ENCODE measurements around the gene CDC25B. TPM values are rescaled to one million over a fixed set of nuclear protein-coding genes. Genes with fewer than 3 reads are reported as not detected.
A peak's percentile ranks its signal among the peaks of the same experiment; 100 is the strongest.

The CDC25B gene
- total and polyA plus RNA-seq, 2 experiments from 2014 or later = 18.2 to 20.1 TPM

DNA sequence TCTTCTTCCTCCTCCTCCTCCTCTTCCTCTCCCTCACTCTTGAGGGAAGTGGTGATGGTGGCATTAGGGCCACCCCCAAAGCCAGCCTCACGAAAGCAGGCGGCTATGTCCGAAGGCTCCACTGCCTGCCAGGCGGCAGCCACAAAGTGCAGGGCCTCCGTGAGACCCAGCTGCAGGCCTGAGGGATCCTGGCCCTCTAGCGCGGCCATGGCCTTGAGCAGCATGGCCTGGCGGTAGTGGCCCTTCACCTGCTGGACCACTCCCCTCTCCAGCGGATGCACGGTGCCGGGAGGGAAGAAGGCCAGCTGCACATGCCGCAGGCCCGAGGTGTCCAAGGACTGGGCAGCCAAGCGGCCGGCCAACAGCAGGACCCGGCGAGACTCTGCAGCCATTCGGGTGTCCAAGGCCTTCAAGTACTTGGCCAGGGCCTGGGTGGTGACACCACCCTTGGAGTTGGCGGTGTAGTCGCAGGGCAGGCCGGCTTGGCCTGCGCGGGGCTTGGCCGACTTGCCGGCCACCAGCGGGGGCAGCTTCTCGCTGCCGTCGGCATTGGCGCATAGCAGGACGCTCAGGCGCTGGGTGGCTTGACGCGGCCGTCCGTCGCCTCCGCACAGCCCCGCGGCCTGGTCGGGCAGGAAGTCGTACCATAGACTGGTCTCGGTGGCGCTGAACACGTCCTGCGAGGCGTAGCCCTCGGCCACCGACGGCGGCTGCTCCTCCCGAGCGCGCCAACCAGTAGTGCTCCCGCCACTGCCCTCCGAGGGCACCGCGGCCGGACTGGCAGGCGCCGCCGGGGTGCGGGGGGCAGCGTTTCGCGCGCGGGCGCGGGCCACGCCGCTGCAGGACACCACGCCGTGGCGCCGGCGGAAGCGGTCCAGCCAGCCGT lies 10.6 kb upstream of the CDC25B start:
- TF ChIP-seq EZH2phosphoT487 (IDR thresholded peaks at IDR 0.05; ENCODE audit: insufficient read depth, low read depth) = no peak
- no peak for TF ChIP-seq EZH2 (IDR thresholded peaks at IDR 0.05; ENCODE audit: insufficient read depth, poor library complexity, severe bottlenecking)
- H2AFZ ChIP-seq = no peak overlapping the region

GRCh38 chr20:3786126-3786484 lies 10.0 kb upstream of the CDC25B start:
- Histone ChIP-seq H3K4me1 (ENCODE audit: insufficient read depth) (peaks cover 18% of the 10 kb centered on the region), H4K20me1 (ENCODE audit: insufficient read depth) (no peaks in the 10 kb centered on the region; the same call in 1 of the 2 replicates), H3K9ac (peak overlapping the region; percentile 75), H3K36me3 (ENCODE audit: low read depth) (no peaks in the 10 kb centered on the region; the same call in 1 of the 2 replicates), H3K9me3 (ENCODE audit: low read depth) (no peaks in the 10 kb centered on the region), H3K27ac (peak overlapping the region; percentile 54), H3K79me2 (ENCODE audit: insufficient read depth) (peaks cover 38% of the 10 kb centered on the region), H3K4me2 (ENCODE audit: unreplicated experiment) (peak overlapping the region; percentile 79), H3K4me3 (peak overlapping the region; percentile 83), H3K27me3 (replicated peaks; ENCODE audit: insufficient read depth) (no peaks in the 10 kb centered on the region), H2AFZ (no peak overlapping the region), H3F3A (ENCODE audit: insufficient read depth) (peaks cover 18% of the 10 kb centered on the region), H3K9me2 (ENCODE audit: insufficient read depth) (no peaks in the 10 kb centered on the region)
- in situ Hi-C loops (cut with MboI) = no loop called here
- WGBS, 2 experiments (ENCODE audit: low coverage in 1 of 2, low lambda C conversion rate in 2 of 2, missing lambda C conversion rate in 2 of 2) = 1 to 2% methylated on average over 24 to 32 of the region's 35 CpGs
- DNase-seq = peak; percentile 83
- no peak for TF ChIP-seq EZH2 (IDR thresholded peaks at IDR 0.05; ENCODE audit: insufficient read depth, poor library complexity, severe bottlenecking)
- no peak for TF ChIP-seq EZH2phosphoT487 (IDR thresholded peaks at IDR 0.05; ENCODE audit: insufficient read depth, low read depth)

More for the DNA sequence above, 10.6 kb upstream of the CDC25B start:
- no peaks in the 10 kb centered on the region for H3K9me2 ChIP-seq (ENCODE audit: insufficient read depth)
- H3K4me2 ChIP-seq (ENCODE audit: unreplicated experiment) = peak overlapping the region; percentile 79
- H3K4me1 ChIP-seq (ENCODE audit: insufficient read depth) = peaks cover 18% of the 10 kb centered on the region
- peaks cover 38% of the 10 kb centered on the region for H3K79me2 ChIP-seq (ENCODE audit: insufficient read depth)
- peak overlapping the region; percentile 54 for H3K27ac ChIP-seq
- no peaks in the 10 kb centered on the region; the same call in 1 of the 2 replicates for H3K36me3 ChIP-seq (ENCODE audit: low read depth)
- H3K27me3 ChIP-seq (replicated peaks; ENCODE audit: insufficient read depth) = no peaks in the 10 kb centered on the region
- no peaks in the 10 kb centered on the region; the same call in 1 of the 2 replicates for H4K20me1 ChIP-seq (ENCODE audit: insufficient read depth)
- DNase-seq = peak; percentile 61
- 6 to 7% methylated on average over 64 to 65 of the region's 79 CpGs for WGBS, 2 experiments (ENCODE audit: low coverage in 1 of 2, low lambda C conversion rate in 2 of 2, missing lambda C conversion rate in 2 of 2)
- peak overlapping the region; percentile 75 for H3K9ac ChIP-seq
- H3K9me3 ChIP-seq (ENCODE audit: low read depth) = no peaks in the 10 kb centered on the region
- H3F3A ChIP-seq (ENCODE audit: insufficient read depth) = peaks cover 24% of the 10 kb centered on the region
- peak overlapping the region; percentile 83 for H3K4me3 ChIP-seq
- in situ Hi-C loops (cut with MboI) = no loop called here

DNA sequence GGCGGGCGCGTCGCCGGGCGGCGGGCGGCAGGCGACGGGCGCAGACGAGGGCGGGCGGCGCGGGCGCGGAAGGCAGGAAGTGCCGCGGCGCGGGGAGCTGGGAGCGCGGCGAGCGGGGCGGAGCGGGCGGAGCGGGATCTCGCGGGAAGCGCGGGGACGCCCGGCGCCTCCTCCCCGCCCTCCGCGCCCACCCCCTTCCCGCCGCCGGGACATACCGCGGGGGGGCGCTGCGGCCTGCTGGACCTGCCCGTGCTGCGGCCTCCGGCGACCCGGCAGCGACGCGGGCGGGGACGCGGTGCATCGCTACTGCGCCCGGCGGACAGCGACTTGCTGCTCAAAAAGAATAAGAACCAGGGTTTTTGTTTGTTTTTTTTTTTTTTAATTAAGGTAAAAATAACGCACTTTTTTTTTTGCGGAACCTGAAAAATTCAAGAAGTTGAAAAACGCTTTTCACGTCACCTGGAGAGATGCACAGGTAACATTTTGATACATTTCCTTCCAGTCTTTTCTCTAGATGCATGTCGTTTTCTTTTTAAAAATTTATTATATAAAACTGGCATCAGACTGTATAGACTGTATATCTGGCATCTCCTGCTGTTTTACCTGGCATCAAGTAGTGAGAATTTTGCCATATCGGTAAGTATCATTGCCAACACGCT lies 9.3 kb upstream of the CDC25B start, which contains the start of gene CENPB:
CENPB (minus strand) TSS at position 76 of the 659 bp plus-strand sequence. CDS start 257 bp downstream, outside the sequence.
- Histone ChIP-seq H2AFZ (peak within 1 kb of the TSS; percentile 44), H3K36me3 (ENCODE audit: low read depth) (no peaks in the 10 kb centered on the region; the same call in 1 of the 2 replicates), H3K4me1 (ENCODE audit: insufficient read depth) (peaks cover 18% of the 10 kb centered on the region), H3K9ac (peak within 1 kb of the TSS; percentile 75), H3K9me3 (ENCODE audit: low read depth) (no peaks in the 10 kb centered on the region), H3F3A (ENCODE audit: insufficient read depth) (peaks cover 14% of the 10 kb centered on the region), H3K4me3 (peak within 1 kb of the TSS; percentile 83), H3K79me2 (ENCODE audit: insufficient read depth) (peaks cover 38% of the 10 kb centered on the region), H3K9me2 (ENCODE audit: insufficient read depth) (no peaks in the 10 kb centered on the region), H4K20me1 (ENCODE audit: insufficient read depth) (no peaks in the 10 kb centered on the region; the same call in 1 of the 2 replicates), H3K27me3 (replicated peaks; ENCODE audit: insufficient read depth) (no peaks in the 10 kb centered on the region), H3K27ac (peak within 1 kb of the TSS; percentile 54), H3K4me2 (ENCODE audit: unreplicated experiment) (peak within 1 kb of the TSS; percentile 84)
- TF ChIP-seq EZH2phosphoT487 (IDR thresholded peaks at IDR 0.05; ENCODE audit: insufficient read depth, low read depth) = no peak
- no peak for TF ChIP-seq EZH2 (IDR thresholded peaks at IDR 0.05; ENCODE audit: insufficient read depth, poor library complexity, severe bottlenecking)
- peak; percentile 95 for DNase-seq
- in situ Hi-C loops (cut with MboI) = no loop called here
- WGBS, 2 experiments (ENCODE audit: low coverage in 1 of 2, low lambda C conversion rate in 2 of 2, missing lambda C conversion rate in 2 of 2) = 4 to 10% methylated on average over 22 to 52 of the region's 70 CpGs

- in situ Hi-C loops (cut with MboI) = no loop called here
- peak; percentile 26 for DNase-seq
- Histone ChIP-seq H3K27ac (no peak overlapping the region), H3K9ac (peak overlapping the region; percentile 39; the same call in 1 of the 2 replicates), H3K27me3 (replicated peaks; ENCODE audit: insufficient read depth) (no peaks in the 10 kb centered on the region), H3K9me3 (ENCODE audit: low read depth) (no peaks in the 10 kb centered on the region), H3K4me1 (ENCODE audit: insufficient read depth) (peaks cover 18% of the 10 kb centered on the region), H3K4me3 (peak overlapping the region; percentile 63), H3K9me2 (ENCODE audit: insufficient read depth) (no peaks in the 10 kb centered on the region), H3K4me2 (ENCODE audit: unreplicated experiment) (peak overlapping the region; percentile 84), H4K20me1 (ENCODE audit: insufficient read depth) (no peaks in the 10 kb centered on the region; the same call in 1 of the 2 replicates), H3K79me2 (ENCODE audit: insufficient read depth) (peaks cover 36% of the 10 kb centered on the region), H3K36me3 (ENCODE audit: low read depth) (no peaks in the 10 kb centered on the region; the same call in 1 of the 2 replicates), H2AFZ (peak overlapping the region; percentile 44), H3F3A (ENCODE audit: insufficient read depth) (peaks cover 7% of the 10 kb centered on the region)
- no peak for TF ChIP-seq EZH2phosphoT487 (IDR thresholded peaks at IDR 0.05; ENCODE audit: insufficient read depth, low read depth)
- no peak for TF ChIP-seq EZH2 (IDR thresholded peaks at IDR 0.05; ENCODE audit: insufficient read depth, poor library complexity, severe bottlenecking)
- 70 to 71% methylated on average over 5 of the region's 5 CpGs for WGBS, 2 experiments (ENCODE audit: low coverage in 1 of 2, low lambda C conversion rate in 2 of 2, missing lambda C conversion rate in 2 of 2)
These were observed 8.6 kb upstream of the CDC25B start for GRCh38 chr20:3787324-3788014.
